Measurements from ENCODE around the gene CSMD2. TPM values are rescaled to one million over a fixed set of nuclear protein-coding genes. Genes with fewer than 3 reads are reported as not detected.

Gene CSMD2
- total RNA-seq, 1 donor from 2014 or later = under 0.01 TPM

DNA sequence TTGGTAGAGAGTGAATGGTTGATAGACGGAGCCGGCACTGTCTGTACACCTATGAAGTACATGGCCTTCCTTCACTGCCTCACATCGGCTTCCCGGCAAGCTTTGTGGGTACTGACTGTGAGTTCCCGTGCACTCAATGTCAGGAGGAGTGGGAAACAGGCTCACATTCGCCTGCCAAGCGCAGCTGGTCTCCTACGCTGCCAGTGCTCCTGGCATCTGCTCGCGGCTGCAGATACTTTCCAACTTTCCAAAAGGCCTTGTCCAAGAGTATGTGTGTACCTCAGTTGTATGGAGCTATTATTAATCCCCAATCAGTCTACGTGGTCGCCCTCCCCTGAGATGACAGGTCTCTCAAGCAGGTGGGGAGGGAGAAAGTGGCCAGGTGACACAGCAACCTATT, 511.8 kb downstream of the CSMD2 start:
- DNase-seq (ENCODE audit: low read depth in 2 of 2) = no peak

DNA sequence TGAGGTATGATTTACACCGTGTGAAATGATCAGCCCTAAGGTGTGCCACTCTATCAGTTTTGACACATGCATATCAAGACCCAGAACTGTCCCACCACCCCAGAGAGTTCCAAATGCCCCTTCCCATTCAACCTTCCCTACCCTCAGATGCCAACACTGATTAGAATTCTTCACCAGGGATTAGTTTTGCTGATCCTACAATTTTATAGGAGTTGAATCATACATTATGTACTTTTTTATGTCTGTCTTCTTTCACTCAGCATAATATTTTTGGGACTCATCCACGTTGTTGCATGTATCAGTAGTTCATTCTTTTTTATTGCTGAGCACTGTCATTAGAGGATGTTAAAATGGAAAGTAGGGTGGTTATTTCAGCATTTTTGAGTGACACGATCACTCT, 514.3 kb downstream of the CSMD2 start:
- no peak for DNase-seq (ENCODE audit: low read depth in 2 of 2)

DNA sequence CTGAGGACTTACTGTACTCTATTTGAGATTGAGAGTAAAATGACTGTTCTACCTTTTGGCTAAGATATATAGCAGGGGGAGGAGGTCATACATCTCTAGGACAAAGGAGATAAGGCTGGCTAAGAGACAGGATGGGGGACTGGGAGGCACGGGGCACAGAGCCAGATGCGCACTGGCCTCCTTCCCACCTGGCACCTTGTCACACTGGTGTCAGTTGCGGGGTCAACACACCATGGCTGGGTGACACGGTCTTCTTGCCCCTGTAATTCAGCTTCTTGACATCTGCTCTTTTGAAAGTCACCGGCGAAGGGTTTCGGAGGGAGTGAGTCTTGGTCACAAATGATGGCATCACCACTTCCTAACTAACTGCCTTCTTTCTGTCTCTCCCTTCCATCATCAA, 515.3 kb downstream of the CSMD2 start:
- DNase-seq (ENCODE audit: low read depth in 2 of 2) = no peak

DNA sequence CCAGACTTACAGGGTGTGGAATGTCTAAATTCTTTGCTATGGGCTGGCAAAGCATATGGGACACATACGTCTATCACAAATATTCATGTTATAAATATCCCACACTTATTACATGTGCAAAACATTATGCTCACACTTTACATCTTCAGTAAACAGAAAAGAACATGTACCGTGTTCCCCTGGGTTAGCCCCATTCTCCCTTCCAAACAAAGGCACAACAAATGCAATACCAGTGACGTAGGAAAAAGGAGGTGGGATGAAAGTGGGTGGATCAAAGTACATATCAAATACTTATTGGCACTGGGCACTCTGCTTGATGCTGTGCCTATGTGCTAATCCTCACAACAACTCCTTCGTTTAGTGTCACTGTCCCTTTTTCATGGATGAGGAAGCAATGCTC, 521.8 kb downstream of the CSMD2 start:
- DNase-seq (ENCODE audit: low read depth in 2 of 2) = no peak

DNA sequence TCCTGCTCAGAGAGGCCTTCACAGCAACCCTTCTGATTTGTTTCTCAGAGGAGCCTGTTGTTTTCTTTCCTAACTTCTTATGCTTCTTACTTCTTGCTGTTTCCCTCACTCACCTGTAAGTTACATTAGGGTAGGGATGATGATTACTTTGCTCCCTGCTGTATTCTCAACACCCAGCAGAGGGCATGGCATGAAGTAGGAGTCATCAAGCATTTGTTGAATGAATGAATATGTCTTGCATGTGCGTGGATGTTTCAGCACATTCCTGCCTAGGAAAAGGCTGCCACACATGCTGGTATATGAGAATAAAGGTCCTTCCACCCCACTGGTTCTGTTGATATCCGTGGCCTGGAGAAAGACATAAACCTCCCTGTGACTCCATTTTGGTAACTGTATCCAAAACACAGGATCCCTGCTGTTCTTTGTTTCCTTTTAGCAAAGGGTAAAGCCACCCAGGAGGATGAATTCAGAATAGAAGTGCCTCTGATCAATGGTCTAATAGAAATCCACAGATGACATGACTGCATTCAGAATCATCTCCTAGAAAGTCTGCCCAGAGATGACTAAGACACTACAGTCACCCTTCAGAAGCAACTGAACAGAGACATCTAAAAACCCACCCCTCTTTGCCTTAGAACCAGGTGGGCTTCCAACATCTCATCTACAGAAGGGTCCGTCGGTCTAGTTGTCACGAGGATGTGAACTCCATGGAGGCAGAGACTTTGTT, 523.8 kb downstream of the CSMD2 start:
- DNase-seq (ENCODE audit: low read depth in 2 of 2) = peak; percentile 32 to 42

DNA sequence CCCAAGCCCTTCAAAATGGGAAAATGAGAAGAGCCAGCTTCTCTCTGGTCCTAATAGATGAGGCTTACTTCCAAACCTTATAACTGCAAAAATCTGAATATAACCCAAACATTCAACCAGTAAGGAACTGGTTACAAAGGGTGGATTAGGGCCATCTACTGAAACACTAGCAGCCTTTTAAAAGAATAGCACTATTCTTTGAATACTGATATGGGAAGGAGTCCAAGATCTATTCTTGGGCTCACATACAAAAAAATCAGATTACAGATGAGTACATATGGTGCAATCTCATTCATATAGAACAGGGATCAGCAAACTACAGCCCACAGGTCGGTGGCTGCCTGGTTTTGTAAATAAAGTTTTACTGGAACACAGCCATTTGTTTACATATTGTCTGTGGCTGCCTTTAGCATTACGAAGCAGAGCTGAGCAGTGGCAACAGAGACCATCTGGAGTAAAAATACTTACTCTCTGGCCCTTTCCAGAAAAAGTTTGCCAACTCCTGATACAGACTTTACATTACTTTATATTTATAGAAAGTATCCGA, 524.8 kb downstream of the CSMD2 start:
- DNase-seq (ENCODE audit: low read depth in 2 of 2) = no peak

DNA sequence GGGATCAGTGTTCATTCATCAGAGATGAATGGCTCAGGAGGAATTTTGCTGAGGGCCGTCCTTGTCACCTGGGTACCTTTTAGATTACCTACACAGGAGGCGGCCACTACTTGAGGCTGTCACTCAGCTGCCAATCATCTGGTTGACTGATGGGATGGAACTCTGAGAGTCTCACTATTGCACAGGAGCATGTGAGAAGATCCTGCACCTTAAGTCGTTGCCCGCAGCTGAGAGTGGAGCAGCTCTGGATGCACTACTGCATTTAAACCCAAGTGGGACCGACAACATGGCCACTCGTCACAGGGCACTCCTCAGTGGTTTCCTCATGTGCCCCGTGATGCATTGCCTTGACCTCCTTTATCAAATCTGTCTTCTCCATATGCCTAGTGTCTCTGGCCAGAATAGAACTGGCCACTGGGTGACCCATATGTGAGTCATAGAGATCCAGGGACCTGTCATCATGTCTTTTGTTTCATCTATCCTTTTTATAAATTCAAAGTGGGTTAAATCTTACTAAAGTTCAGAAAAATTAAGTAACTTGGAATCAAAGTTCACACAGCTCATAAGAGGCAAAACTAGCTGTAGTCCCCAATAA, 527.1 kb downstream of the CSMD2 start:
- DNase-seq (ENCODE audit: low read depth in 2 of 2) = no peak

DNA sequence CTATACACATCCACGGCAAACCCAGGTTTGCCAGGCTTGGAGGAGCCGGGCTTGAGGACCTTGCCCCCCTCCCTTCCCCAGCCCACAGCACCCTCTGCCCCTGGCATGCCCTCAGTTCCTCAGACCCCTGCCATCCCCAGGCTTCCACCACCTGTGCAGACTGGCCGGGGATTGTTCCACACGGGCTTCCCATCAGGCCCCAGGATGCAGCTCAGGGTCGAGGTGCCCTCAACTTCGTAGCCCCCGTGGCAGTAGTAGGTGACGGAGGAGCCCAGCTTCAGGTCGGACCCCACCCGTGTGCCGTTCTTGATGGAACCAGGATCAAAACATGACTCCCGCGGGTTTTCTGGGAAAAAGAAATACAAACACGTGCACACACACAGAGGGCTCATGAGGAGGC, 528.8 kb downstream of the CSMD2 start:
- DNase-seq (ENCODE audit: low read depth in 2 of 2) = no peak

DNA sequence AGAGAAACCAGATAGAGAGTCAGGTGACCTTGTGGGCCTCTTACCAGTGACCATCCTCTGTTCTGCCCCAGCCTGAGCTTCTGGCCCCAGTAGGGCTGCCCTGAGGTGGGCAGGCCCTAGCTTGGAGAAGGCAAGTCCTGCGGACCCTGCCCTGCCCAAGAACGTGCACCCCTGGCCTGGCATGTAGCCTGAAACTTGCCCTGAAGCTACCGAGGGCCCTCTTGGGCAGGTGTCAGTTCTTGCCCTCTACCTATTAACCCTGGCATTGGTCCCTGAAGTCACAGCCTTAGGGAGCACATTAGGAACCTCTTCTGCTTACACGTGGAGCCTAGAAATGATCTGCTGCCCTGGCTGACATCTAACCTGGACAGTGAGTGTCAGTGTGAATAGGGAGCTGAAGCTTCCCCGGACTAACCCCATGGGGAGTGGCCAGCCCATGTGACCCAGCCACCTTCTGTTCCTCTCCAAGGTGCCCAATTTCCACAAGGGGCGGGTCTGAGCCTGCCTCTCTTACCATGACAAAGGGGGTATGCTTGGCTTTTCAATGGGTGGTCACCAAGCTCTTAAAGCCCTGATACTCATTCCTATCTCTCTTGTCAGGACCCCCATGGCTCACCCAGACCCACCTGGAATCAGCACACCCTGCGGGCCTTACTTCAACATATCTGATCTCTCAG, 529.6 kb downstream of the CSMD2 start:
- no peak for DNase-seq (ENCODE audit: low read depth in 2 of 2)

DNA sequence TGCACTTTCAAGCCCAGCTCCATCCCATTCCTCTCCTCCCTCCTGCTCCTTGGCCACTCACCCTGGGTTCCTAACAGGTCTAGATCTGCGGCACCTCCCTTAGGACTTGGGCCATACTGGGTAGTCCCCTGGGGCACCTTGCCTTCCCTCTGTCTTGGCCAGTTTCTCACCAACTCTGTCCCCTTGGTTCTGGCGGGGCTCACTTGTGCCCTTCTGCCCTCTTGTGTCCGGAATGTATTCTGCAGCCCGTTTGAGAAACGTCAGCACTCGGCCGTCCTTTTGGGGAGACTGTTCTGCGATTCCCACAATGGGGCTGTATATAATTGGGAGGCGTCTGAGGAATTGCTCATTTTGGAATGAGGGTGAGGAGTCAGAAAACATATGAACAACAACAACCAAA, 530.2 kb downstream of the CSMD2 start:
- peak; percentile 28 to 37 for DNase-seq (ENCODE audit: low read depth in 2 of 2)

DNA sequence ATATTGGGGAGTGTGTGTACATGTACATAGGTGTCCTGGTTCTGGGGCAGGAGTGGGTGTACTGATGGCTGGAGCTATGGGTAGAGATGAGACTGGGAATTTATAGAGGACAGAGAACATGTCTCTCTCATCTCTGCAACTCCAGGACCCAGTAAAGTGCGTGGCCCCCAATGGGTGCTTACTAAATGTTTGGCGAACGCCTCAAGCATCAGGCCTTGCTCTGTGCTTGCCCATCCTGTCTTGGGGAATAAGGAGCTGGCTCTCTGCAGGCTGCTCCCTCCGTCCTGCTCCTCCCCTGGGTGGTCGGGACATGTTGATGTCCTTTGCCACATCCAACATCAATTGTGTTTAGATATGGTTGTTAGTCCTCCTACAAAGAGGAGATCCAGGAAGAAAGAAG, 530.9 kb downstream of the CSMD2 start:
- DNase-seq (ENCODE audit: low read depth in 2 of 2) = no peak

DNA sequence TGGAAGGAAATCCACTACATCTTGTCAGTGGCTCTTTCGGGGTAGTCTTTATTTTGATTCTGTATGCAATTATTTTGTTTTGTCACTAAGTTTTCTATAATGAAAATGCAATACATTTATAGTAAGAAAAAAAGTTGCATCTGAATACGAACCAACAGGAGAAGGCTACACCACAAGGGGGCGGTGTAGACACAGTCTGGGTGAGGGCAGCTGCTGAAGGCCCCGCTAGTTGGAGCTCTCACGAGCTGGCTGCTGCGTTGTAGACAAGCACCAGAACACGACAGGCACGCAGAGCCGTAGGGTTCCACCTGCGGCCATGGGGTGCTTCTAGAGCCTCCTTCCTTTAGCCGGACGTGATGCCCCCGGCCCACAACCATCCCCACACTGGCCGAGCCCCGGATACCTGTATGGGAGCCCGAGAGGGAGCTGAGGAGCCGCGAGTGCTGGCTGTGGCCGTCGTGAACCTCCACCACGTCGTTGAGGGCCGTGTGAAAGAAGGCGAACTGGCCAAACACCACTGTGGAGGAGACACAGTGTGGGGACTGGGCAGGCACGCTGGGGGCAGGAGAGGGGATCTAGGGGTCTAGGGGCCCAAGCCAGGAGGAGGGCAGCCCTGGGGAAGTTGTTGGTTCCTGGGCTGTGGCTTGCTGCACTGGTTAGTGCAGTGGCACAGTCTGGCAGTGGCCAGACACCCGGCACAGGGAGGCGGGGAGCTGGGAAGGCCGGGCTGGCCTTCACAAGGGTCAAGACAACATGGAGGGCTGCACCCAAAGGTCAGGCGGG, 531.8 kb downstream of the CSMD2 start:
- peak; percentile 89 to 92 for DNase-seq (ENCODE audit: low read depth in 2 of 2)

DNA sequence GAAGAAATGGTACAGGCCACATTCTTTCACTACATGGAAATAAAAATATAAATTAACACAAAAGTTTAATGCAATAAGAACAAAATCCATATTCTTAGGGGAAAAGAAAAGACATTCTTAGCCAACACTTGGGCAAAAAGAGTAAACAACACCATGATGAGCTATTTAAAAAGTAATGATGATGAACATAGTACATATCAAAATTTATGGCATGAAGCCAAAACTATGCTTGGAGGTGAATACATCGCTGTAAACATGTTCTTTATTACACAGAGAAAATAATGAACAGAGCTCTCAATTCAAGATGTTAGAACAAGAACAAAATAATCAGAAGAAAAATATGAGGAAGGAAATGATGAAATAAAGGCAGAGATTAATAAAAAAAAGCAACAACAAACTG, 534.3 kb downstream of the CSMD2 start:
- DNase-seq (ENCODE audit: low read depth in 2 of 2) = no peak

DNA sequence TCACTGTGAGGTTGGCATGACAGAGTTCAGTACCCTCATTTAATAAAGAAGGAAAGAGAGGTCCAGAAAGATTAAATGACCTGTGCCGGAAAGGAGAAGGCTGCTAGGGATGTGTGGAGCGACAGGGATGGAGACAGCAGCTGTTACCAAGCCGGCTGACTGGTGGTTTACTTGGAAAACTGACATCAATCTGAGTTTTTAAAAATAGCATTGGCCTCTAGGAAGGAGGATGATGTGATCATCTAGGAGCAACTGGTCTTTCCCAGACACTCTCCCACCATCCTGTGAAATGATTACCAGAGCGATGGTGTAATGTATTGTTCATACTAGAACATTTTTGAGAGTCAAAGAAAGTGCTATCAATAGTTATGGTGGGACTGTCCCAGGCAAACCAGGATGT, 538.2 kb downstream of the CSMD2 start:
- no peak for DNase-seq (ENCODE audit: low read depth in 2 of 2)

DNA sequence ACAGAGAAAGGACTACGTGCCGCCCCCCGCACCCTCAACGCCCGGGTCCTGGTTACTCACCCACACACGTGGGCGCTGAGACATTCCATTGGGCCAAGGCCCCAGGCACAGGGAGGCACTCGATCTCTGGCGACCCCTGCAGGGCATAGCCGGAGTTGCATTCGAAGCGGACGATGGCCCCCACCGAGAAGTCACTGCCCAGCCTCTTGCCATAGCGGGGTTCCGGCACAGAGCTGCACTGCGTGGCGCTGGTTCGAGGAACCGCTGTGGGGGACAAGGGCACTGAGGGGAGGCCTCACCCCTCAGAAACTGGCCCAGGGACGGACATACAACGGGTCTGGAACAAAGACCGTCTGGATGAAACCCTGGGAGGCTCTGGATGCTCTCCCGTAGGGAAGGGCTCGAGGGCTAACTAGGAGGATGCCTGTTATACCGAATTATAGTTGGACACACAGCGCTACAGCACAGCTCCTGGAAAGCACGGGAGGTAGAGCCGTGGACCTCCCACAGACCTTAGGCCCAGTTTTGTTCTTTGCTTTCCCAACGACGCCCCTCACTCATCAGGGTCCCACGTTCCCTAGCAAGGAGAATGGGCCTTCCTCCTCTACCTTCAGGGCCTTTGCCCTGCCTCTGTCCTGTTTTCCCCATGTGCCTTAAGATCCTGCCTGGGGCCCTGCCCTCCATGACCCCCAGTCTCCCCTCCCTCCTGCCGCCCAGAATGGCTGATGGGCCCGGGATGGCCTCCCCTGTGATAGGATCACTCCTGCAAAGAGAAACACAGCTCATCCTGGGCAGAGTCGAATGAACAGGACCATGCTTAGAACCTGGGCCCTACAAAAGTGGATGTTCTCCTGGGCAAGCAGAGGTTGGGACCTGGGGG, 539.8 kb downstream of the CSMD2 start:
- no peak for DNase-seq (ENCODE audit: low read depth in 2 of 2)

DNA sequence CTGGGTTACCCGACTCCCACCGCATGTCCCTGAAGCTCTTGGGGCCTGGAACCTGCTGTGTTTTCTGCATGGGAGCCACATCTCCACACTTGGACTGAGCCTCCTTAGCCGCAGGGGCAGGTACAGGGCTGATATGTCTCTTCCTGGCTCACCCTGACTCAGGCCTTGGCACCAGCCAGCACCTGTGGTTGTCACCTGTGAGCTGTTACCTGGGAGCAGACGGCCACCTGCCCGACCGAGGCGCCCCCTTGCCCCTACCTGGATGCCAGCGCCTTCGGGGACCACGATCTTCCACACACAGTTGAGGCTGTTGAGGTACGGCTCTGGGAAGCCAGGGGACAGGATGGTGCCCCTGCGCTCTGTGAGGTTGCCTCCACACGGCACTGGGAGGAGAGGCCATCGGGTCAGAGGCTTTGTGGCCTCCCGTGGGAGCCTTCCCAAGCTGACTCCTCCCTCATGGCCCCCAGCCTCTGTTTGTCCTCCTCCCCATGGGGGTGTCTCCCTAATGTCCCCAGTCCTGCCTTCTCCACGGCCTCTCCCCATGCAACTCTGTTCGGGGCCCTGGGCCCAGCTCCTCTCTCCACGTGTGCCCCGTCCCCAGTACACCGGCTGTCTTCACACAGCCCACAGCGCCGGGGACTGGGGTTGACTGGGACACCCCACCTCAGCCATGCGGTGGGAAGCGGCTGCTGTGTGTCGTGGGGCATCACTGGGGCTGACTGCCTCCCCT, 540.6 kb downstream of the CSMD2 start:
- no peak for DNase-seq (ENCODE audit: low read depth in 2 of 2)

DNA sequence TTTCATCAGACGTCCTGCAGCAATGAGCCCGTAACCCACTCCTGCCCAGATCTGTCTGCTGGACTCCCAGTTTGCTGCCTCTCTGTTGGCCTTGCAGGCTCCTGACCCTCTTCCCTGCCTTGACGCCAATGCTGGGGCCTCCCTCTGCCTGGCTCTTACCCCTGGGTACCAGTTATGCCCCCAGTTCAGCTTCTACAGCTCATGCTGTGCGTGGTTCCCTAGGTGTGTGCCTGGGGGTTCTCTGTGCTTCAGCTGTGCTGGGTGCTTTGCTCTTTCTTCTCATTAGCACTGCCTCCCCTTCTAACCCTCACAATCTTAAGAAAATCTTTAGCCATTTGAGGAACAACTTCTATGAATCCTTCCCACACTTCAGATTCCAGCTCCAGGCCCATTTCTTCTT, 541.2 kb downstream of the CSMD2 start:
- no peak for DNase-seq (ENCODE audit: low read depth in 2 of 2)

DNA sequence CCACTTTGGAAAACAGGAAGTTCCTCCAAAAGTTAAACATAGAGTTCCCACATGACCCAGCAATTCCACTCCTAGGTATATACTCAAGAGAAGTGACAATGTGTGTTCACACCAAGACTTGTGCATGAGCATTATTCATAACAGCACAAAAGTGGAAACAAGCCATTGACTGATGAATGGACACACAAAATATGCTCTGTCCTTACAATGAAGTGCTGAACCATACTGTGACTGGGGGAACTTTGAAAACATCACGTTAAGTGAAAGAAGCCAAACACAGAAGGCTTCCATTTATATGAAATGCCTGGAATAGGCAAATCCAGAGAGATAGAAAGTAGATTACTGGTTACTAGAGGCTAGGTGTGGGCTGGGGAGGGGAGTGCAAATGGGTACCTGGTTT, 542.3 kb downstream of the CSMD2 start:
- no peak for DNase-seq (ENCODE audit: low read depth in 2 of 2)

DNA sequence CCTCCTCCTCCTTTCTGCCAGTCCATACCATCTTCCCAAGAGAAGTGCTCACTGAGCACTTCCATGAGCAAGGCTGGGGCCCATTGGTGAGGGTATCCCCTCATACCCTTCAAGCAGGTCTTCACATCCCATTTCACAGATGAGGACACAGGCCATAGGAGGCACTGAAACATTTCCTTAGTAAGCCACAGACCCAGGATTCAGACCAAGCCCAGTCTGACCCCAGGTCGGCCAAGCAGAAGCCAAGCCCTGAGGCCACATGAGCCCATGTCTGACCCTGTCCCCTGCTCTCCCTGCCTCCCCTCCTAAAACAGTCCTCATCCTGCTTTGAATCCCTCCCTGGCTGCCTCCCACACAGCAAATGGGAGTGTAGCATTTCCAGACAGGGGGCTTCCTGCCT, 546.4 kb downstream of the CSMD2 start:
- DNase-seq (ENCODE audit: low read depth in 2 of 2) = no peak

DNA sequence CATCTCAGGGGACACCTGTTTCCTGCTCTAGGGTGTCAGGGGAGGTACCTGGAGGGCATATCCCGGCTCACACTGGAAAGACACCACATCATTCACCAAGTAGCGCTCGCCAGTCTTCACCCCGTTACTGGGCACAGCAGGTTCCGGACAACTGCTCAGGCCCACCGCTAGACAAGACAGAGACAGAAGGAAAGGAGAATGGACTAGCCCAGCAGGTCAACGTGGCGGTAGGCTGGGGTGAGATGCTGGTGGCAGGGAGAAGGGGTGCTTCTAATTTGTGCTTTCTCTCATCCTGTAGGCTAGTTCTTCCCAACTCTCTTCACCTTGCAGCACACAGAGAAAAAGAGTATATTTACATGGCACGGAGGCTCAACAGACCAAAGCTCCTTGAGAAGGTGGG, 547.6 kb downstream of the CSMD2 start:
- no peak for DNase-seq (ENCODE audit: low read depth in 2 of 2)
